MM.1S (cell line): ENCODE measurements around the gene CD19.

Source experiments
- CTCF ChIP-seq: fragments of 300-600 bp; sonication (generic); IDR thresholded peaks from 2 replicates; pipeline ENCODE4 v1.5.1; 2016; ENCODE audit warnings: antibody characterized with exemption, low read length, mixed read lengths
- EZH2 ChIP-seq: fragments of 300-600 bp; sonication (generic); optimal IDR thresholded peaks from 2 replicates; pipeline ENCODE3; 2017; ENCODE audit warnings: low read depth, mild to moderate bottlenecking, antibody characterized with exemption, low read length, mixed read lengths

DNA sequence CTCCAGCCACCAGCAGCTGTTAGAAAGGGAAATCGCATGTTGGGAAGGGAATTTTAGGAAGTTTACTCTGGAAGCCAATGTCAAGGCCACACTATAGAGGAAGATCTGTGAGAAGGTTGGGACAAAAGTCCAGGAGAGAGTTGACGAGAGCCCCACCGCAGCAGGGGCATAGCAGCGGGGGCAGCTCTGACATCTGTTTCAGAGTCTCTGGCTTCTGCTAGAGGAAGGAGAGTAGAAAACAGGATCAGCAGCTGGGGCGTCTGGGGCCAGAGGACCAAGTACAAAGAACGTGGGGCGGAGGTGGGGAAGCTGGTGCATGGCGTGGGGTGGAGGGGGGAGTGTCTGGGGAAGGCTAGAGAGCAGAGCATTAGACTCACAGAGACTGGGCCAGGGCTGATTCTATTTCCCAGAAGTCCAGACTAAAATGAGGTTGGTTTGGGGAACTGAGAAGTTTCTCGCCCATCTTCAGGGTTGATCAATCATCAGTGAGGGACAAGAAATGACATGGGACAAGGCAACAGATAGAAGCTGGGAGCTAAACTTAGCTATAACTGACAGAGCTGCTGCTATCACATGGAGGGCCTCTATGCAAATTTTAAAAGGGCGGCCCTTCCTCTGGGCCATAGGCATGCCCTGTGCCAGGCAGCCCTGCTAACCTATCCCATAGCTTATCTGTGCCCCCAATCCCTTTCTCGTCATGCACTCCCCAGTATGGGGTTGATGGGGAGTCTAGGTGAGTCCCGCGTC lies 7.9 kb upstream of the CD19 start:
- no peak for TF ChIP-seq CTCF
- TF ChIP-seq EZH2 = no peak
